WI38 (cell line): ENCODE data around the gene LRMDA.

Experiments
- H3K4me3 ChIP-seq: 2 replicates; pipeline ENCODE4 v1.5.1; 2011; ENCODE audit warnings: low read depth, mild to moderate bottlenecking, control low read depth, low read length
- CTCF ChIP-seq: IDR thresholded peaks from 2 replicates; pipeline ENCODE4 v1.5.1; 2012; ENCODE audit warnings: low read depth, mild to moderate bottlenecking, control low read depth, low read length

The LRMDA gene

GRCh38 chr10:76022366-76022765 lies 590.9 kb downstream of the LRMDA start:
- no peak overlapping the region for H3K4me3 ChIP-seq
- no peak for TF ChIP-seq CTCF

GRCh38 chr10:76023007-76023406 lies 591.6 kb downstream of the LRMDA start:
- H3K4me3 ChIP-seq = no peak overlapping the region

GRCh38 chr10:76024460-76025123 lies 593.2 kb downstream of the LRMDA start:
- no peak for TF ChIP-seq CTCF
- H3K4me3 ChIP-seq = no peak overlapping the region

More at GRCh38 chr10:76023007-76023406, 591.6 kb downstream of the LRMDA start:
- no peak for TF ChIP-seq CTCF

- H3K4me3 ChIP-seq = no peak overlapping the region
Observed at GRCh38 chr10:76025124-76025477, 593.7 kb downstream of the LRMDA start.

GRCh38 chr10:76026176-76026771 lies 594.9 kb downstream of the LRMDA start:
- no peak for TF ChIP-seq CTCF
- H3K4me3 ChIP-seq = no peak overlapping the region

More at GRCh38 chr10:76025124-76025477, 593.7 kb downstream of the LRMDA start:
- TF ChIP-seq CTCF = no peak

- TF ChIP-seq CTCF = no peak
Observed at GRCh38 chr10:76026905-76027304, 595.5 kb downstream of the LRMDA start.

GRCh38 chr10:76029782-76030181 lies 598.4 kb downstream of the LRMDA start:
- H3K4me3 ChIP-seq = no peak overlapping the region
- no peak for TF ChIP-seq CTCF

More at GRCh38 chr10:76026905-76027304, 595.5 kb downstream of the LRMDA start:
- H3K4me3 ChIP-seq = no peak overlapping the region
